HS-5 (cell line): Measurements from ENCODE around the gene ARHGAP26.
"Not testable (repeated sequence)": the region's sequence is repeated elsewhere in the genome, so short reads cannot be mapped to it uniquely, and the experiment has no call there.

Experiments used
- DNase-seq: peaks from one replicate; pipeline ENCODE4 v3.0.0-alpha.2; 2012; ENCODE audit warnings: low read depth

Gene ARHGAP26

GRCh38 chr5:143088702-143089101 lies 318.5 kb downstream of the ARHGAP26 start:
- DNase-seq, result not testable (repeated sequence)

DNA sequence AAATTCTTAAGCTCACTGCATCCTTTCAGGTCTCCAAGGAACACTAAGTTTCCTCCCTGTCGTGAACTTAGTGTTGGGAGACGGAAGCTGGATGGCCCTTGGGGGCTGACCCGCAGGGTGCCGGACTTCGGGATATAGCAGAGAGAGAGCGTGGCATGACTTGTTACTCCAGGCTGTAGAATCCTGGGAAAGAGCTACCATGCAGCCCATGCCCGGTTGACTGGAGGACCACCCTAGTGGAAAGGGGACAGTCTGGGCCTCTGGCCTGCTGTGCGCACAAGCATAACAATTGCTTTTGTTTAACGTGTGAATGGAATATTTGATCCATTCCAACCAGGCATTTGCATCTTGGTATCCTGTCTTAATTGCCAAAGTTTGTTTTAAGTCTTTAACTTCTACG lies 319.9 kb downstream of the ARHGAP26 start:
- DNase-seq, result not testable (repeated sequence)

DNA sequence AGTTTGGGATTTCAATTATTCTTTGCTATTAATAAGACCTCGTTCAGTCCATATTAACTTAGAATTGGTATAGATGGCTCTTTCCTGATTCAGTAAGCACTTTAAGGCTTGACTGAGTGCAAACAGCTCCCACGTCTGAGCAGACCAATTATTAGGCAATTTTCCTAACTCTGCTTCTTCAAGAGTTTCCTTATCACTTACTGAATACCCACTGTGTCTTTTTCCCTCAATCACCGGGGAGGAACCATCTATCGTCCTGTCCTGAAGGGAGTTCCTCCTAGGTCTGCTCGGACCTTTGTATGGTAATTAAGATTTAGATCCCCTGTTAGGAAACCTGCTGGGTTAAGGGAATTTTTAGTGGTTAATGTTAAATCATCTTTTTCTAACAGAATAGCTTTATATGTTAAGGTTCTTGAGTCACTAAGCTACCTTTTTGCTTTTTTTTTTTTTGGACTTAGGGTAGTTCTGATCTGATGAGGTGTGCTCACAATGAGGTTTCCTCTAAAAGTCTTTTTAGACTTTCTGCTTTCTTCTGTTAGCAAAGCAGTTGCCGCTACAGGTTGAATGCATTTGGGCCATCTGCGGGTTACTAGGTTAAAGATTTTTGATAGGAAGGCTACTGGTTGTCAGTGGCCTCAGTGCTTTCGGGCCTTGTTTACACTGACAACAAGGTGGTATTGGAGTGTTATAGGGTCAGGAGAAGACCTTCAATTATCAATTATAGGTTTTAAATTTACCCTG lies 322.7 kb downstream of the ARHGAP26 start:
- DNase-seq, result not testable (repeated sequence)

- DNase-seq, result no peak
Measured at GRCh38 chr5:143093452-143094086, 323.4 kb downstream of the ARHGAP26 start.

GRCh38 chr5:143094087-143094521 lies 323.9 kb downstream of the ARHGAP26 start:
- no peak for DNase-seq

- DNase-seq, result not testable (repeated sequence)
Measured at GRCh38 chr5:143094608-143095007, 324.4 kb downstream of the ARHGAP26 start.

DNA sequence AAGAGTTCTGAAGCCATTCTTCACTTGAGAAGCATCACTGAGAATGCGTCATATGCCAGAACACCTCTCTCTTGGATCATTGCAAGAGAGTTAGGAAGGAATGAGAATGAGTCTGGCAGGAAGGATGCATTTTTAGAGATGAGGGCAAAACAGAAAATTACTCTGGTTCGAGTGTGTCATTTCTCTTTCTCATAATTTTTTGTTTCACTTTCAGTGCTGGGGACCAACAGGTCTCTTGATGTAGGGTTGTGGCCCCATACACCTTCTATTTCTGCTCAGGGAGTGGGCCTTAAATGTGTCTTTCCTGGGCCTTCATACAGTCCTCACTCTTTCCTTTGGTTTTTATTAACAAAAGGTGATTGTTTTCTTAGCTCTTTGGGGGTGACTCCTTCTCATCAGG lies 330.9 kb downstream of the ARHGAP26 start:
- no peak for DNase-seq

DNA sequence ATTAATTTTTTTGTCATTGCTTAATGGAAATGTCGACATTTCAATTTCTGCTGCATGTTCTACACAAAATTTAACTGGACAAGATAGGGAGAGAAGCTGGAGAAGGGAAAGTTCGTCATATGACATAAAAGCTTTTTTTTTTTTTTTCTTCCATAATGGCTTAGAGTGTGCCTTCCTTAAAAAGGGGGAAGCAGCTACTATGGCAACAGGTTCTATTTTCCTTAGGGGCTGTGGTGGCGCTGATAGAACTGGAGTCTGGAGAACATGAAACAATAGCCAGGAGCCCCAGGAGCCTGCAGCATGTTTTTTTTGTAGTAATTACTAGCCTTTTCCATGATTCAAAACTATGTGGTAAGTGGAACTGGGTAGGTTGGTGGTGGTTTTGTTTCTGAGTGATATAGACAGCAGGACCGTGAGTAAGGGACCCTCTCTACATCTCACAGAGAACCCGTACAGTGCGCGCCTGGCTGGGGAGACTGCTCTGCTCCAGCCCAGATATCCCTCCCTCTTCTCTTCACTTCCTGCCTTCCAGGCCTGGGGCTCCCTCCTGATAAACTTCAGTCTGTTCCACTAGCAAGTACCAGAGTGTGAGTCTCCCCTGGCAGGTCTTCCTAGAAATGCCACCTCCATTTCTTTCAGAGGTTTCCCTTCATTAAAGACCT lies 331.7 kb downstream of the ARHGAP26 start:
- DNase-seq, result no peak

- no peak for DNase-seq
Measured at GRCh38 chr5:143102411-143102810, 332.2 kb downstream of the ARHGAP26 start.

DNA sequence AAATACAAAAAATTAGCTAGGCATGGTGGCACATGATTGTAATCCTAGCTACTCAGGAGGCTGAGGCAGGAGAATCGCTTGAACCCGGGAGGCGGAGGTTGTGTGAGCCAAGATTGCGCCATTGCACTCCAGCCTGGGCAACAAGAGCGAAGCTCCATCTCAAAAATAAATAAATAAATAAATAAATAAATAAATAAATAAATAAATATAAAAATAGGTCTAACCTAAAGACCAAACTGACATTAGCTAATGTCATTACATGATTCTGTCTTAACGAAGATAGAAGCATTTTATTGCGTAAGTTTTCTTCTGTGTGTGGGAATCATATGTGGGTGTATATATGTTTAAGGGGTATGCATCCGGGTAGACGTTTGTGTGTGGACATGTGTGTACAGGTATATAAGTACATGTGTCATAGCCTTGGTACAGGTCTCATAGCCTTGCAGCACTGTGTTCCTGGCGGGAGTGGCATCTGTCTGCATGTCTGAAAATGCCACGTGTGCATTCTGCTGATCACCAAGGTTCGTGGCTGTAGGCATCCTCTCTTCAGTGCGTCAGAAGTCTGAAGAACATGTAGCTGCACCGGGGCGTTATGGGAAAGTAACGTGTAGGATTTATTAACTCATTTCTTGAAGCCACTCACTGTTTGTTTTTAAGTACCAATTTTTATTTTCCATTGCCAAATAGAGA lies 335.2 kb downstream of the ARHGAP26 start:
- DNase-seq, result no peak

GRCh38 chr5:143106174-143106573 lies 336.0 kb downstream of the ARHGAP26 start:
- peak; percentile 53 for DNase-seq

- no peak for DNase-seq
Measured at GRCh38 chr5:143108498-143109128, 338.4 kb downstream of the ARHGAP26 start.

GRCh38 chr5:143110591-143110990 lies 340.4 kb downstream of the ARHGAP26 start:
- no peak for DNase-seq

- no peak for DNase-seq
Measured at GRCh38 chr5:143111799-143112198, 341.6 kb downstream of the ARHGAP26 start.

- DNase-seq, result no peak
Measured at GRCh38 chr5:143113461-143113860, 343.3 kb downstream of the ARHGAP26 start.

- DNase-seq, result no peak
Measured at GRCh38 chr5:143114481-143114880, 344.3 kb downstream of the ARHGAP26 start.

- no peak for DNase-seq
Measured at GRCh38 chr5:143115381-143115780, 345.2 kb downstream of the ARHGAP26 start.

- DNase-seq, result no peak
Measured at GRCh38 chr5:143116814-143117213, 346.6 kb downstream of the ARHGAP26 start.

DNA sequence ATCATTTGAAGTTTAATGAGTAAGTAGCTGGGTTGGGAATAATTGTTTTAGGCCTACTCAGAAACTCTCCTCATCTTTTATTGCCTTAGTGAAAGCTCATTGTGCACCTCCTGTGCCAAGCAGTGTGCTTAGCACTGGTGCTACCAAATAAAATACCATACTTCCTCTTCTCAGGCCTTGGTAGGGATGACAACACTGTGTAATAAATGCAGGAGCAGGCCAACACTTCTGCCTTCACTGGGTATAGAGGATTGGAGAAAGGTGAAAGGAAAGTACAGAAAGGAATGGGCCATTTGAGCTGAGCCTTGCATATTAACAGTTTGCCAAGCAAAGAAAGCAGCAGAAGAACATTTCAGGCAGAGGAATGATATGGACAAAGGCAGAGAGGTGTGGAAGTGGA lies 347.6 kb downstream of the ARHGAP26 start:
- no peak for DNase-seq

- DNase-seq, result no peak
Measured at GRCh38 chr5:143118222-143118621, 348.0 kb downstream of the ARHGAP26 start.

- not testable (repeated sequence) for DNase-seq
Measured at GRCh38 chr5:143118818-143119217, 348.6 kb downstream of the ARHGAP26 start.

GRCh38 chr5:143119291-143119769 lies 349.2 kb downstream of the ARHGAP26 start:
- DNase-seq, result no peak
